ENCODE results near the gene LMBR1L.

GRCh38 chr12:49054524-49054923, 56.1 kb downstream of the LMBR1L start:
- TF ChIP-seq CTCF (tag by site-specific recombination; IDR thresholded peaks at IDR 0.05) (no peak), ZNF274 (IDR thresholded peaks at IDR 0.05; ENCODE audit: low read length) (no peak), ZNF274 (tag by site-specific recombination; IDR thresholded peaks at IDR 0.05; ENCODE audit: borderline replicate concordance) (no peak), PBX3 (CRISPR knock-in tag; IDR thresholded peaks at IDR 0.05) (no peak), IKZF3 (tag by site-specific recombination; IDR thresholded peaks at IDR 0.05) (no peak), ZNF324 (tag by site-specific recombination; IDR thresholded peaks at IDR 0.05) (no peak), ZBTB6 (tag by site-specific recombination; IDR thresholded peaks at IDR 0.05) (no peak), ZNF221 (tag by site-specific recombination; IDR thresholded peaks at IDR 0.05; ENCODE audit: borderline replicate concordance) (no peak), ZIC2 (tag by site-specific recombination; IDR thresholded peaks at IDR 0.05) (no peak), ZNF239 (tag by site-specific recombination; IDR thresholded peaks at IDR 0.05) (no peak)
